Progenitor cell of endocrine pancreas (in vitro differentiated cells): ENCODE data around the gene BRINP3. TPM values are rescaled to one million over a fixed set of nuclear protein-coding genes. Genes with fewer than 3 reads are reported as not detected.

Source experiments
- DNase-seq: peaks from one replicate; pipeline ENCODE4 v3.0.0; 2021; ENCODE audit warnings: low spot score; ENCODE audit not compliant: unreplicated experiment
- H3K27ac Mint-ChIP-seq: 2 replicates; pipeline ENCODE4 v1.8.0; 2021; ENCODE audit warnings: mild to moderate bottlenecking, moderate library complexity, mixed read lengths
- H3K27me3 Mint-ChIP-seq: 2 replicates; pipeline ENCODE4 v1.8.0; 2021; ENCODE audit warnings: mixed read lengths
- H3K36me3 Mint-ChIP-seq: 2 replicates; pipeline ENCODE4 v1.8.0; 2022; ENCODE audit warnings: mixed read lengths; ENCODE audit not compliant: insufficient read depth
- H3K4me1 Mint-ChIP-seq: 2 replicates; pipeline ENCODE4 v1.8.0; 2021; ENCODE audit warnings: low read depth, mixed read lengths
- H3K4me3 Mint-ChIP-seq: 2 replicates; pipeline ENCODE4 v1.8.0; 2021; ENCODE audit warnings: low read depth, mild to moderate bottlenecking, moderate library complexity, mixed read lengths
- H3K9me3 Mint-ChIP-seq: 2 replicates; pipeline ENCODE4 v1.8.0; 2021; ENCODE audit warnings: low read depth, mixed read lengths
- total RNA-seq: library from RNA; stranded (reverse); gene quantifications from 2 replicates; pipeline ENCODE4 v1.2.1, GENCODE V29; 2021
- TF ChIP-seq, protein P1 (sequence below): fragments of 200-600 bp; sonication (generic); IDR thresholded peaks from one replicate; pipeline ENCODE4 v1.5.0; 2021; ENCODE audit warnings: antibody characterized with exemption, mild to moderate bottlenecking; ENCODE audit not compliant: unreplicated experiment

BRINP3 gene
- total RNA-seq, 1 donor from 2014 or later, result not detected

DNA sequence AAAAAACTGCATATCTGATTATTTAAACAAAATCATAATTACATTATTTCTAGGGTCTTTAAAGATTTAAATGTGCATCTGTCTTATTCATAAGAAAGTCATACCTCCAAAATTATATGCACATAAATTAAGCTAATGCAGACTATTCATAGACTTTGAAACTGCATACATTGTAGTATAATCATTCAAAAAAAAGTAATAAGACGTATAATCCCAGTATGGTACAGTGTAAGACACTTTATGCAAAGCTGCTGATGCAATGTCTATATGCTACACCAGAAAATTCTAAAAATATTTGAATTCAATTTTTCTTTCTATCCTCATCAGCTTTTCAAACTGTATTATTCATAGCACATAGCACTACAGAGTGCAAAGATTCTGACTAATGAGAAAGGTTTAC lies 22.0 kb downstream of the BRINP3 start:
- Mint-ChIP-seq H3K4me3 (no peak overlapping the region), H3K4me1 (peaks cover 3% of the 10 kb centered on the region), H3K27me3 (peaks cover 3% of the 10 kb centered on the region), H3K9me3 (no peaks in the 10 kb centered on the region), H3K36me3 (no peaks in the 10 kb centered on the region), H3K27ac (no peak overlapping the region)
- DNase-seq, result no peak
- TF ChIP-seq, protein P1, sequence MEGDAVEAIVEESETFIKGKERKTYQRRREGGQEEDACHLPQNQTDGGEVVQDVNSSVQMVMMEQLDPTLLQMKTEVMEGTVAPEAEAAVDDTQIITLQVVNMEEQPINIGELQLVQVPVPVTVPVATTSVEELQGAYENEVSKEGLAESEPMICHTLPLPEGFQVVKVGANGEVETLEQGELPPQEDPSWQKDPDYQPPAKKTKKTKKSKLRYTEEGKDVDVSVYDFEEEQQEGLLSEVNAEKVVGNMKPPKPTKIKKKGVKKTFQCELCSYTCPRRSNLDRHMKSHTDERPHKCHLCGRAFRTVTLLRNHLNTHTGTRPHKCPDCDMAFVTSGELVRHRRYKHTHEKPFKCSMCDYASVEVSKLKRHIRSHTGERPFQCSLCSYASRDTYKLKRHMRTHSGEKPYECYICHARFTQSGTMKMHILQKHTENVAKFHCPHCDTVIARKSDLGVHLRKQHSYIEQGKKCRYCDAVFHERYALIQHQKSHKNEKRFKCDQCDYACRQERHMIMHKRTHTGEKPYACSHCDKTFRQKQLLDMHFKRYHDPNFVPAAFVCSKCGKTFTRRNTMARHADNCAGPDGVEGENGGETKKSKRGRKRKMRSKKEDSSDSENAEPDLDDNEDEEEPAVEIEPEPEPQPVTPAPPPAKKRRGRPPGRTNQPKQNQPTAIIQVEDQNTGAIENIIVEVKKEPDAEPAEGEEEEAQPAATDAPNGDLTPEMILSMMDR, result no peak

DNA sequence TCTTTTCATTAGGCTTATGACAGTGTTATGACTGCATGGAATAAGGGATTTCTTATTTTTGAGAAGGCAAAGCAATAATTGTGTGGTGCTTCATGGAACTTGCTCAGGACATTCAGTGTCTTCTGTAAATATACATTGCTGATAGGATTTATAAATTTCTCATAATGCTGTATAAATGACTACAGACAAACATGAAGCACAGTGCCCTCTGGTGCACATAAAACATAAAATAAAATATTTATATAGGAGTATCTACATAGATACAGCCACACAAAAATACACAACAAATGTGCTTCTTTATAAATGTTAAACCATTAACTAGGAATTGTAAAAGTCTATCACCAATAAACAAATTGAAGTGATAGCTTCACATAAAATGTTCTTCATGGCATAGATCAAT lies 24.1 kb downstream of the BRINP3 start:
- TF ChIP-seq, protein P1, result no peak
- H3K27ac Mint-ChIP-seq, result no peak overlapping the region
- H3K27me3 Mint-ChIP-seq, result peaks cover 3% of the 10 kb centered on the region
- H3K4me3 Mint-ChIP-seq, result no peak overlapping the region
- no peaks in the 10 kb centered on the region for H3K36me3 Mint-ChIP-seq
- DNase-seq, result no peak
- no peaks in the 10 kb centered on the region for H3K9me3 Mint-ChIP-seq
- H3K4me1 Mint-ChIP-seq, result peaks cover 3% of the 10 kb centered on the region

DNA sequence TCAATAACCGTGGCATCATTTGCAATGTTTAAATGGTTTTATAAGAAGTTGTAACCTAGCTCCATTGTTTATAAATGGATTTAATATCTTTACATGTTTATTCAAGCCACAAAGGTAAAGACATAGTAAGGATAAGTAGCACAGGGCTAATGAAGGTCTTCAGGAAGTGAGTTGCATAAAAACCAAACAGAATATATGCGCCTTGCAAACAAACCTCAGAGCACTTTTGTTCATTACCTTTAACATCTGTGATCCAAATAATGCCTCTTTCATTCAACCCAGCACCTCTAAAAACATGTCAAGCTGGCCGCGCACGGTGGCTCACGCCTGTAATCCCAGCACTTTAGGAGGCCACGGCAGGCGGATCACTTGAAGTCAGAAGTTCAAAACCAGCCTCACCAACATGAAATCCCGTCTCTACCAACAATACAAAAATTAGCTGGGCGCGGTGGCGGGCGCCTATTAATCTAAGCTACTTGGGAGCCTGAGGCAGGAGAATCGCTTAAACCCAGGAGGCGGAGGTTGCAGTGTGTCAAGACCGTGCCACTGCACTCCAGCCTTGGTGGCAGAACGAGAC lies 25.3 kb downstream of the BRINP3 start:
- no peak overlapping the region for H3K4me3 Mint-ChIP-seq
- DNase-seq, result no peak
- peaks cover 3% of the 10 kb centered on the region for H3K4me1 Mint-ChIP-seq
- H3K27me3 Mint-ChIP-seq, result peaks cover 3% of the 10 kb centered on the region
- no peaks in the 10 kb centered on the region for H3K9me3 Mint-ChIP-seq
- TF ChIP-seq, protein P1, result no peak
- H3K27ac Mint-ChIP-seq, result no peak overlapping the region
- H3K36me3 Mint-ChIP-seq, result no peaks in the 10 kb centered on the region

DNA sequence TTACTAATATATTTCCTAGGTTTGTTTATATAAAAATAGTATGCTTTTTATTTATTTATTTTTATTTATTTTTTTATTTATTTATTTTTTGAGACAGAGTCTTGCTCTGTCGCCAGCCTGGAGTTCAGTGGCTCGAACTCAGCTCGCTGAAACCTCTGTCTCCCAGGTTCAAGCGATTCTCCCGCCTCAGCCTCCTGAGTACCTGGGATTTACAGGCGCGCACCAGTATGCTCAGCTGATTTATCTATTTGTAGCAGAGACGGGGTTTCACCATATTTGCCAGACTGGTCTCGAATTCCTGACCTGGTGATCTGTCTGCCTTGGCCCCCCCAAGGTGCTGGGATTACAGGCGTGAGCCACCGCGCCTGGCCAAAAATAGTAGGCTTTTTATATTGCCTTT lies 33.2 kb downstream of the BRINP3 start:
- no peak for DNase-seq
- no peaks in the 10 kb centered on the region for H3K9me3 Mint-ChIP-seq
- no peaks in the 10 kb centered on the region for H3K4me1 Mint-ChIP-seq
- H3K4me3 Mint-ChIP-seq, result no peak overlapping the region
- no peak overlapping the region for H3K27ac Mint-ChIP-seq
- TF ChIP-seq, protein P1, result no peak
- H3K36me3 Mint-ChIP-seq, result no peaks in the 10 kb centered on the region
- H3K27me3 Mint-ChIP-seq, result no peaks in the 10 kb centered on the region

DNA sequence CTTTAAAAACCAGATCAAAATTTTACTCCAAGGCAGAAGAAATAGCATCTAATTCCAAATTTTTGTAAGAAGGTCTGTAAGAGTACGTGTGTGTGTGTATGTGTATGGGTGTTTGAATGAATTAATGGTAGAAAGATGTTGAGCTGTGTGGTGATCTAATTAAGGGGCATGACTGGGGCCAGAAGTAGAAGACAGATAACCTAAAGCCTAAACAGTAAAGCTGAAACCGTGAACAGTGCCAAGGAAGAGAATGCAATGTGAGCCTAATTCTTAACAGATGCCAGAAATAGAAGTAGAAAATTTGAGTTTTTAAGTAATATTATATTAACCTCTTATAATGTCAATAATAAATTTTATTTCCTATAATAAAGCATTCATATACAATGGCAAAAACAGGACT lies 38.2 kb downstream of the BRINP3 start:
- TF ChIP-seq, protein P1, result no peak
- H3K36me3 Mint-ChIP-seq, result no peaks in the 10 kb centered on the region
- H3K4me1 Mint-ChIP-seq, result no peaks in the 10 kb centered on the region
- no peak overlapping the region for H3K27ac Mint-ChIP-seq
- no peaks in the 10 kb centered on the region for H3K27me3 Mint-ChIP-seq
- no peak for DNase-seq
- no peak overlapping the region for H3K4me3 Mint-ChIP-seq
- H3K9me3 Mint-ChIP-seq, result no peaks in the 10 kb centered on the region
